Myometrial cell (primary cell): Measurements from ENCODE around the gene SLC2A9. TPM values are rescaled to one million over a fixed set of nuclear protein-coding genes. Genes with fewer than 3 reads are reported as not detected.

Experiments
- total RNA-seq: library from RNA; depleted of rRNA; stranded (reverse); fragments of >200 nt; gene quantifications from 2 replicates; pipeline ENCODE4 v1.2.3, GENCODE V29; 2015

The SLC2A9 gene
- 2.8 TPM in 1 of 2 replicates, not detected in the other for total RNA-seq

DNA sequence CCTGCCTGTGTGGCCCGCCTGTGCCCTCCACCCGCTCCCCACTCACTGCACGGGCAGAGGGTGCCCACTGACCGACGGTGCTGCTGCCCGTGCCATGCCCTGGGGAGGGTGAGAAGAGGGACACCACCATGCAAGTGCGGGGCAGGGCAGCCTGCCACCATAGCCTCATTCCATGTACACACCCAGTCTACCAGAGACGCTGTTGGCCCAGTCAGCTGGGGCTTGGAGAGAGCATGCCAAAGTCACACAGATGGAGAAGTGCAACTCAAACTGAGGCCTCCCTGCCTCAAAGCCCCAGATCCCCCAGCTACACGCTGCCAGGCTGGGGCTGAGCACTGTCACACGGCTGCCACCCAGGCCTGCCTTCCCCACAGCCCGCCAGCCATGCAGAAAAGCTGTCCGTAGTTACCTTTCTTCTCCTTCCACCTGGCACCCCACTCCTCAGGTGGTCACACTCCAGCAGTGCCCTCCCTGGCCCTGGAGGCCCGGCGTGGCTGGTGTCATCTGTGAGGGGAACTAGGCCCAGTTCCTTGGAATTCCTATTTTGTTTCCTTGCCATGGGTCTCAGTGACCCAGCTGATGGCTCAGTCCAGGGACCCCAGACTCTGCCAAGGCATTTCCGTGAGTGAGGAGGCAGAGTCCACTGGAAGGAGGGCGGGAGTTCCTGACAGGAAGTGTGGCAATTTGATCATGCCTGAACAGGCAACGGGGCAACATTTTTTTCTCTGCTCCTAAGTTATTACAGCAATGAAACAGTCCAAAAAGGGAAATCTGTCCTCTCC lies at the start of gene SLC2A9:
SLC2A9 (minus strand) TSS at position 627 of the 782 bp plus-strand sequence; CDS start at position 559, 68 bp downstream.

GRCh38 chr4:9781343-9782135 lies 239.8 kb downstream of the SLC2A9 start, which contains the start of gene DRD5:
Gene DRD5 (plus strand): TSS chr4:9781634. CDS start chr4:9782030, 396 bp downstream.

Other genes starting within 250 kb of the SLC2A9 start
- gene DRD5, start 239.9 kb downstream of the SLC2A9 start, total RNA-seq: not detected in 2 replicates
- gene WDR1, start 95.3 kb upstream of the SLC2A9 start, total RNA-seq: 390 and 406 TPM in 2 replicates